Measurements from ENCODE around the gene NSMCE1.
"Not testable (repeated sequence)": the region's sequence is repeated elsewhere in the genome, so short reads cannot be mapped to it uniquely, and the experiment has no call there.

The NSMCE1 gene

DNA sequence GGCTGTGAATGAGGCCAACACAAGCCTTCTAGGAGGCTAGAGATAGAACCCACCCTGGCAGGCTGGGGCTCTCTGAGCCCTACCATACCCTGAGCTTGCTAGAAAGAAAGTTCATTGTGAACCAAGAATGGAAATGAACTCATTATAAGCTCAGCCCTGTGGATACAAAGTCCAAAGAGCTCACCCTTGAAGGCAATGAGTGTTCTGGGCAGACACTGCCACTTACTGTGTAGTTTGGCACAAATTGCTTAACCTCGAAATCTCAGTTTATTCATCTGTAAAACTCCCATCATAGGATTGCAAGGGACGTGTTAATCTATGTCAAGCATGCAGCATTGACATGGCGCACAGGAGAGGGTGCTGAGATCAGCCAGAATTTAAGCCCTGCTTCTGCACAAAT, 59.8 kb downstream of the NSMCE1 start:
- DNase-seq = no peak

DNA sequence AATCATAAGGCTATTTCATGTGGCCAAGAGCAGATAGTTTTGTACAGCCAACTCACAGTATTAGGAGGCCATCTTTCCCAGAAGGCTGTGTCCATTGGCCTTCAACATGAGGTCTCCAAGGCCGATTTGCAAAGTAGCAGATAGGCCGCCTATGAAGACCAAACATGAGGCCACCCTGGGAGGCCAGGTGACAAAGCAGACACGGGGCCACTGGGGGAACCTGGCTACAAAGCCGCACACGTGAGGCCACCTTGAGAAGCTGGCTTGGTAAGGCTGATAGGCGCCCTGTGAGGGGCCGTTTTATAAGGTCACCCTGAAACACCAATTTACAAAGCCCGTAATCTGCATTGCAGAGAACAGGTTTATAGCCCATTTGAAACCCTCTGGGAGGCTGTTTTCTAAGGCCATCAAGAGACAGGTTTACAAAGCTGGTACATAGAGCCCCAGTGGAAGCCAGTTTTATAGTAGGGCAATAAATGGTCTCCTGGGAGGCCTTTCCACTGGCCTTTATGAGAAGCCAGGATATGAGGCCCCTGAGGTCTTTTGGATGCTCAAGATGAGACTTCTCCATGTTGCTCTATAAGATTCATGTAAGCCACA, 60.4 kb downstream of the NSMCE1 start:
- no peak for DNase-seq

DNA sequence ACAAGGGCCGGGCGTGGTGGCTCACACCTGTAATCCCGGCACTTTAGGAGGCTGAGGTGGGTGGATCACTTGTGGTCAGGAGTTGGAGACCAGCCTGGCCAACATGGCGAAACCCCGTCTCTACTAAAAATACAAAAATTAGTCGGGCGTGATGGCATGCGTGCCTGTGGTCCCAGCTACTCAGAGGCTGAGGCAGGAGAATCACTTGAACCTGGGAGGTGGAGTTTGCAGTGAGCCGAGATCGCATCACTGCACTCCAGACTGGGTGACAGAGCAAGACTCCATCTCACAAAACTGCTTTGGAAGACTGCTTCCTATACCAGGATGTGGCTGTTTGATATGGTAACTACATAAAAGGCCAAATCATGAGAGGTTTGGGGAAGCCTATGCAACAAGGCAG, 61.5 kb downstream of the NSMCE1 start:
- not testable (repeated sequence) for DNase-seq

DNA sequence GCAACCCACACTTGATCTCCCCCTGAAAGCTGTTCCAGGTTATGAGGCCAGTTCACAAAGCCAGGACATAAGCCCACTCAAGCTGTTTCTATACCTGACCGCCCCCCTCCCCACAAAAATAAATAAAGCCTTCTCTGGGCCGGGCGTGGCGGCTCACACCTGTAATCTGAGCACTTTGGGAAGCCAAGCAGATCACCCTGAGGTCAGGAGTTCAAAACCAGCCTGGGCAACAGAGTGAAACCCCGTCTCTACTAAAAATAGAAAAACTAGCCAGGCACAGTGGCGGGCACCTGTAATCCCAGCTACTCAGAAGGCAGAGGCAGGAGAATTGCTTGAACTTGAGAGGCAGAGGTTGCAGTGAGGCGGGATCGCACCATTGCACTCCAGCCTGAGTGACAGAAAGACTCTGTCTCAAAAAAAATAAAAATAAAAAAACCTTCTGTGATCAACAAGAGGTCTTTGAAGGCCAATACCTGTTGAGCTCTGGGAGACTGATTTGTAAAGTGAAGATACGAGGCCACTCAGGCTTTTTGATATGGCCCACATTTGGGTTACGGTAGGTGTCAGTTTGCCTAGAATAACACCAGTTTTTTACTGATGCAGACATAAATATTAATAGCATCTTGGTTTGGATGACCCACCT, 63.0 kb downstream of the NSMCE1 start:
- DNase-seq = no peak

GRCh38 chr16:27204312-27204915, 64.2 kb downstream of the NSMCE1 start:
- no peak for DNase-seq

GRCh38 chr16:27203507-27204311, 64.9 kb downstream of the NSMCE1 start, which contains the start of gene KDM8:
TSS of gene KDM8 (plus strand) at chr16:27203526. CDS start at chr16:27210124, 6,598 bp downstream.
- DNase-seq = peak; percentile 99

DNA sequence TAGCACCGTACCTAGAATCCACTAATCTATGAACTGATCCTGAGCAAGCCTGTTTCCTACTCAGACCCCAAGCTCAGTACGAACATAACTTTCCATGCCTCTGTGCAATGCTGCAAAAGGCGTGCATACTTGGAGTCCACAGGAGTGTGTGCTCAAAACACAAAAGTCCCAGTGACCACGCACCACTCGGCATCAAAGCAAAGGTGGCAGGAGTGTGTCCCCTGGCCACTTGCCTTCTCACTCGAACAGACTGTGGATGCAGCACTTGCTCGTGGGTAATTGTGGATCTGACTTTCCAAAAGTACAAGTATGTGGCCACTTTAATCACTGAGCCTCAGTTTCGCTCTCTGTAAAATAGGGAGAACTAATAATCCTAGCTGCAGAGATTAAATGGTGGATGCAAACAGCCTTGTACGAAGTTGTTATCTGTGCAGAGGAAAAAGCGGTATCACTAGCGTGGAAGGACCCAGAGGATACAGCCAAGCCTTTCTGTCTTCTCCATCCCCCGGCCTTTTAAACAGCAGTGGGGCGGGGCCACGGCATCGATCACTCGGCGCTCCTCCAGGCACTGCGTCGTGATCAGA, 65.6 kb downstream of the NSMCE1 start:
- DNase-seq = peak; percentile 96

- not testable (repeated sequence) for DNase-seq
Measured at GRCh38 chr16:27200914-27201313, 67.7 kb downstream of the NSMCE1 start.

DNA sequence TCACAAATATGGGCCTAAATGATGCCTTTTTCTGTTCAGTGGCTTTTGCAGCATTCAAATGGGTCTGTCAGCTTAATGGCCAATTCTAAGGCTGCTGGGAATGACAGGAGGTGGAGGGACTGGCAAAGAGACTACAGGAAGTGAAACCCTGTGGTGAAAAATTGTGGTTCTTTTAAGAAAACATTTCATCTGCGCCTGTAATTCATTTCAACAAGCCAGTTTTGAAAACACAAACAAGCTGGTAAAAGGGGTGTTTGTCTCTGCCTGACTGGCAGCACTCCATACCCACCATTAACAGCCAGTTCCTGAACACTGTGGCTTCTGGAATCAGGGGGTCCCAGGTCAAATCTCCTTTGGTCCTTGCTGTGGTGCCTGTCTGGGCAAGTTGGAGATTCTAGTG, 68.8 kb downstream of the NSMCE1 start:
- no peak for DNase-seq

- no peak for DNase-seq
Measured at GRCh38 chr16:27199235-27199586, 69.4 kb downstream of the NSMCE1 start.

- DNase-seq = no peak
Measured at GRCh38 chr16:27198451-27199234, 69.9 kb downstream of the NSMCE1 start.

GRCh38 chr16:27197004-27197403, 71.6 kb downstream of the NSMCE1 start:
- DNase-seq = no peak

- no peak for DNase-seq
Measured at GRCh38 chr16:27195941-27196595, 72.5 kb downstream of the NSMCE1 start.

GRCh38 chr16:27195076-27195741, 73.4 kb downstream of the NSMCE1 start:
- no peak for DNase-seq

GRCh38 chr16:27193300-27193990, 75.1 kb downstream of the NSMCE1 start:
- no peak for DNase-seq

GRCh38 chr16:27191352-27191924, 77.1 kb downstream of the NSMCE1 start:
- DNase-seq = no peak

DNA sequence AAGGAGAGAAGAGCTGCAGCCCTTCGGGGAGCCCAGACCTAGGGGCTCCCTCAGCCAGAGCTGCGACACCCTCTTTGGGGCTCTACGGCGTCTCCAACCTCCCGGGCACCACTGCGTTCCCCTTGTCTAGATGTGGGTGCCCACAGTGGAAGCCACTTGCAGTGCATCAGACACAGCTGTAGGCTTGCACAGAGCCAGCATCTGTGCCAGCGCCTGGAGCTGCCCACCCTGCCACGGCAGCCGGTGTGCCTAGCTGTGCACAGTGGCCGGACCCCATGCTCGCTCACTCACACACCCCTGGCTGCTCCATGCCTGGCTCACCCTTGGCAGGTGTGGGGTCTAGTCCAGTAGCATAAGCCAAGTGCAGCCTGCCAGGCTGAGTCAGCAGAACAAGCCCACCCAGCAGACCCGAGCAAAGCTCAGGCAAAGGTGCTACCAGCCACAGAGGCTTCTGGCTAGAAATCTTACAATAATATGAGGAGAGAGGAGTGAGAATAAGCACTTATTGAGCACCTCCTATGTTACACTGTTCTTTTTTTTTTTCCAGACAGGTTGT, 78.2 kb downstream of the NSMCE1 start:
- DNase-seq = no peak

- DNase-seq = no peak
Measured at GRCh38 chr16:27189335-27189972, 79.1 kb downstream of the NSMCE1 start.

DNA sequence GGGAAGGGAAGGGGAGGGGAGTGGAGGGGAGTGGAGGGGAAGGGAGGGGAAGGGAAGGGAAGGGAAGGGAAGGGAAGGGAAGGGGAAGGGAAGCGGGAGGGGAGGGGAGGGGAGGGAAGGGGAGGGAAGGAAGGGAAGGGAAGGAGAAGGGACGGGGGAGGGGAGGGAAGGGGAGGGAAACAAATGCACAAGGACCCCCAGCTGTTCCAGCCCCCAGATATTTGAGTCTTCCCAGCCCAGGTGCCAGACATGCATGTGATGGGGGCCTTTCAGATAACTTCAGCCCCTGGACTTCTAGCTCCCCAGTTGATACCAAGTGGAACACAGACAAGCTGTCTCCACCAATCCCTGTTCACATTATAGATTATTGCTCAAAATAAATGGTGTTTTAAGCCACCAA, 79.9 kb downstream of the NSMCE1 start:
- no peak for DNase-seq

GRCh38 chr16:27185776-27186130, 82.8 kb downstream of the NSMCE1 start:
- DNase-seq = no peak
